HCEC 1CT (cell line): Measurements from ENCODE around the gene OPCML.

Experiments used
- DNase-seq: peaks from one replicate; pipeline ENCODE4 v3.0.0-alpha.2; 2017

The OPCML gene

GRCh38 chr11:133058501-133058900 lies 473.8 kb downstream of the OPCML start:
- DNase-seq = no peak

DNA sequence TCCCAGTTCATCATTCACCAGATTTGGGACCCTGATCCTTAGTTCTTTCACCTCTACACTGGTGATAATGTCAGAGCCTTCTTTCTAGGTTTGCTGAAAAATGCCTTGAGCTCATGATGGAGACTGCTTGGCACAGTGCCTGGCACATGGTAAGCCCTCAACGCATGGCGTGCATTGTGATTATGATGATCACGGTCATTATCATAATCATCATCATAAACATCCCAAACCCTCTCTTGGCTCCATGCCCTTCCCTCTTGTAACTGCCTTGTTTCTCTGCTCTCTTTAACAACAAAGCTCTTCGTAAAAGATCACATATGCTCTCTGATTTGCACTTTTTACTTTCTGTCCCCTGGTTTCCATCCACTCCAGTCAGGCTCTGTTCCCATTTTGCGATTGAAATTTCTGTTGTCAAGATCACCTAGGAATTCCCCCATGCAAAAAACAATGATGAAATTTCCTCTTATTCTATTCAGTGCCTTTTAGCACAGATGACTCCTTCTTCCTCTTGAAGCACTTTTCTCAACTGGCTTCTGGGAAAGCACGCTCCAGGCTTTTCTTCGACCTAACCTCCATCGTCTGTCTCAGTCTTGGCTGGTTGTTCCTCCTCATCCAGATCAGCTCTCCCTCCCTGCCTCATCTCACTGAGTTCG lies 479.1 kb downstream of the OPCML start:
- no peak for DNase-seq

- DNase-seq = no peak
Measured at GRCh38 chr11:133052537-133052936, 479.8 kb downstream of the OPCML start.

DNA sequence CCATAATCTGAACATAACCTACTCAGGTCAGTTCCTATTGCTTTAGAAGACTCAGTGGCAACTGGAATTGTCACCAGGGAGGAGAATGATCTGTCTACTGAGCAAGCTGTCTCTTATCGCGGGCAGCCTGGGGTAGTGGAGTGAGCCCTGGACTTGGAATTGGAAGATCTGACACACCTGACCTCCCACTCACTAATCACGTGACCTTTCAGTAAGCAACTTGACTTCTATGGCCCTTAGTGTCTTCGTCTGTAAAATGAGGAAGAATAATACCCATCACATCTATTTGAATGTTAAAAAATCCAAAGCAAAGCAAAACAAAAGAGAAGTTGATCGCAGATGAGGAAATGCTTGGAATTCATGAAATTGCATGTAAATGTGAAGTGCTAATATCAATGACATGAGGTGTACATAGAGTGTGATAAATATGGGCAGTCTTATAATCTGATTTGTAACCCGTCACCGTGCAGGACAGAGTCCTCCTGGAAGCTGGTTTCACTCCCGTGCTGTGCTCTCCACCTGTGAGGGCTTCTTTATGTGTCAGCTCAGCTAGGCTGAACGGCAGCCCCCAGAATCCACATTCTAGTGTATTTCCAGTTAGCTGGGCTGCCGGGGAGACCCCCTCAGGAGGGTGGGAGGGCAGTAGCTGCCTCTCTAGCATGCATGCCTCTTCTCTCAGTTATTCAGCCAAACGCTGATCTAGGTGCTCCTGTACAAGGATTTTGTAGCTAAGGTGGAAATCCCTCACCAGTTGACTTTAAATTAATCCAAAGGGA lies 482.9 kb downstream of the OPCML start:
- DNase-seq = no peak

DNA sequence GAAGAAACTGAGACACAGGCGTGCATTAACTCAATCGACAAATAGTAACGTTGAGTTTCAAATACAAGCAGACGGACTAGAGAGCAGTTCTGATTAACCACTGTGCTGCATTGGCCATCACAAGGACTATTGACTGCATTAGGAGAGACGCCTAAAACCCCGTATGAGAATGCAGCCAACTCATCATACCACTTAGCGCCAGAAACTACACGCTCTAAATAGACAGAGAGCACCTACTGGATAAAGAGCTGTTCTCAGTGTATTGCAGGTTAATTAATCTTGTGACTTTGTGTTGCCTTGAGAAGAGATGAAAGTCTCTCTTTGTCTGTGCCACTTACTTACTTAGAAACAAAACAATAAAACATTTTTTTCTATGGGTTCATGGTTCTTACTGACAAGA lies 484.0 kb downstream of the OPCML start:
- no peak for DNase-seq

GRCh38 chr11:133047771-133048115 lies 484.6 kb downstream of the OPCML start:
- DNase-seq = no peak

DNA sequence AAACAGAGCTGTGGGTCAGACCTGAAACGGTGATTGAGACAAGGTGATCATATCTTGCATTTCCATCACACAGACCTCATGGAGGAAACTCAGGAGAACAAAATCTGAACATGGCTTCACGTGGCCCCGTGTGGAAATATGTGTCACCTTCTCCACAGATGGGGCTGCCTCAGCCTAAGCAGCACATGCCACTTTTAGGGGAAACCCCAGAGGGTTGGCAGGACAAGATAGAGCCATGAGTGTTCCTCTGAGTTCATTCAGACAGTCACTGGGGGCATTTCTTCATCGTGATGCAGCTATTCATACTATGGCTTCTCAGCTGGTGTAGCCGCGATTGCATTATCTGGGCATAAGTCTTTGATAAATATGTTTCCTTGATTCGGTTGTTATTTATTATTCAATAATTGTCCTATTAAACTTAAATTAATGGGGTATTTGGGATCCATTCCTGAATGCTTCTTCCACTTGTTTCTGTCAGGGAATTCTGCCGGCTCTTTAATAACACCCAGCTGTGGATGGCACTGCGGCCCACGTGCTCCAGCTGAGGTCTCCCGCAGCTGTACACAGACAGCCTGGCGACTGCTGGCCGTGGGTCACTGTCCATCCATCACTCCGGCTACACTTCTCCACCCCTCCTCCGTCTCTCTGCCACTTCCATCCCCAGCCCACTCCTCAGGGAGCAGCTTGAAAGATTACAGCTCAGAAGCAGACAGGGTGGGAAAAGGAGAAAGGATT lies 485.1 kb downstream of the OPCML start:
- DNase-seq = no peak

DNA sequence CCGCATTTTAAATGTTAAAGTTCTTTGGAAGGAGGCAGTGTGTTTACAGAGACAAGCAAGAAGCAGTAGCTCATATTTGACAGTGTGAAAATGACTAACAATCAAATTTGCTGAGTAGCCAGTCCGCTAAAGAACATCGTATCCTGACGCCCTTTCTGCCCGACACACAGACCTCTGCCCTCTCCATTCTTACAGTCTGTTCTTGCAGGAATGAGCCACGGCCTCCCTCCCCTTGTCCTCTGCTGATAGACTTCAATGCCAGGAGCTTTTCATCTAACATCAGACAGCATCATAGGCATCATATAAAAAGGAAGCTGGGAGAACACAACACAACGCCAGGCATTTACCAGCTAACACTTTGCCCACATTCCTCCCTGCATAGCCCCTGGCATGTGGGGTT lies 486.0 kb downstream of the OPCML start:
- no peak for DNase-seq

- DNase-seq = no peak
Measured at GRCh38 chr11:133041928-133042882, 490.1 kb downstream of the OPCML start.

DNA sequence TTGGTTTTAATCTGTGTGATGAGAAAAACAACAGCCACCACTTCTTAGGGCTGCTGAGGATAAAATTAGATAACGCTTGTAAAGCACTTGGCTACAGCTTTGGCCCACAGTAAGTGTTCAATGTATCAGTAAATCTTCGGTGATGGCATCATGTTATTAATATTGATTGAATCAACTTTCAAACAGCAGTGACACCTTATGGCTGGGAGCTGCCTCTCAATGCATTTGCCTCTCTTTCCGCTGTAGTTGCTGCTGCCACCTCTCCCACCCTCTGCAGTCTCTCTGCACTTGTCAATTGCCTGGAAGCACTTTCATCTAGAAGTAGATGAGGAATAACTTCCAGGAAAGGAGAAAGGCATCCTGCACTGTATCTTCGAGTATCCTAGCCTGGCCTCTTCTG lies 491.1 kb downstream of the OPCML start:
- DNase-seq = no peak

- no peak for DNase-seq
Measured at GRCh38 chr11:133040289-133040900, 491.9 kb downstream of the OPCML start.

- no peak for DNase-seq
Measured at GRCh38 chr11:133038850-133039249, 493.5 kb downstream of the OPCML start.

DNA sequence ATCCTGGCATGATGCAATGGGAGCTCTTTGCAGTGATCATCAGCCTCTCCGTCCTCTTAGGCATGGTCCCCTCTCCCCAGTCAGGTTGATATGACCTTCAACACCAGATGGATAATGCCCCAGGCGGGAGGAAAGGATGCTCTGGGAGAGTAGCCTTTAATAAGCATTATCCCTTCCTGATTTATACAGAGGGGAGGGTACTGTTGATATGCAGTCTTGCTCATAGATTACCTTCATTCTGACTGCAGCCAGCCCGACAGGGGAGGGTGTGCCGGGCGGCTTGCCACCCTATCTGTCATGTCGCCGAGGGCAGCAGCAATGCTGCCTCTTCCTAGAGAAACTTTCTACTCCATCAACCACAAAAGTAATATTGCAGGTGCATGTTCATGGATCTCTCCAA lies 497.4 kb downstream of the OPCML start:
- DNase-seq = no peak

GRCh38 chr11:133029107-133029506 lies 503.2 kb downstream of the OPCML start:
- DNase-seq = no peak

GRCh38 chr11:133026952-133027351 lies 505.3 kb downstream of the OPCML start:
- DNase-seq = no peak

GRCh38 chr11:133024301-133024700 lies 508.0 kb downstream of the OPCML start:
- no peak for DNase-seq

DNA sequence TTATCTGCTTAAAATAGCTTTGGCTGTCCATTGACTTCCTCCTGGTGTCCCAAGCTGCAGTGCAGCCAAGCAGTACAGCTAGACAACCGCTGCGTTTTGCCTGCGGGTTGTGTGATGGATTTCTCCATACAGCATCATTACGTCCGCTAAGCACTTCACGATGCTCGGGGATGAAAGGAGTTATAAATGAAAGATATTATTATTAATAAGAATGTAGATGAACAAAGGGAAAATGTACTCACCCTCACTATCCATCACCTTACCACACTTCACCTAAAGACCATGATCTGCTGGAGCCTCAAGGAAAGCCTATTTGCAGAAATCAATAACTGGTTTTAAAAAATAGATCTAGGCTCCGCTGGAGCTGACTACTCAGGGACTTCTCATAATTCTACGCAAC lies 509.1 kb downstream of the OPCML start:
- DNase-seq = no peak

DNA sequence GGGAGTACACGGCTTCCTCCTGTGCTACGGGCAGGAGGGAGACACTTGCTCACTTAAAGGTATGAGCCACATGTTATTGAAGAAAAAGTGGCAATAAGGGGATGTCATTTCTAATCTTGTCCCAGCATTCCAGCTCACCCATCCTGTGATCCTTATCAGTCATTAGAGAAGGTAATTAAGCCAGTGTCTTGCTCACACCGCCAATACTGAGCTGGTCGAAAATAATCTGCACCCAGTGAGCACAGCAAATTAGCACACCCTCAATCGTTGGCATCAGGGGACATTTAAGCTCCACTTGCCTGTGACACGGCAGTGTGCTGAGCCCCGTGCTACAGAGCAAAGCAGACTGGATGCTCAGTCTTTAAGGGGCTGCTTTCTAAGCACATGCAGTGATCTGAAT lies 510.7 kb downstream of the OPCML start:
- no peak for DNase-seq

DNA sequence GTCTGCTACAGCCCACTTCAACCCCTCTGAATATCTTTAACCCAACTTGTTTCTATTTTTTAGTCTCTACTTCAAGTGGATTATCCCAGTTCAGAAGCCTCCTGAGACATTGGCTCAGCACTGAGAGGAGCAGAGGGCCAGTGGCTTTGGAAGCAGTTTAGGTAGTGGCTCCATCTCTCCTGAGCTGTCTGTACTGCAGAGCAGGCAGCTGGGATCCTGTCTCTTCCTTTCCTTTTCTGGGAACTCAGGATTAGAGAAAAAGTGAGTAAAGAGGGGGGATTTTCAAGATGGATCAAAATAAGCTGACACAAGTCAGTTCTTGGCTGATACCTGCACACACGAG lies 512.0 kb downstream of the OPCML start:
- DNase-seq = no peak

GRCh38 chr11:133019545-133020371 lies 512.5 kb downstream of the OPCML start:
- no peak for DNase-seq

DNA sequence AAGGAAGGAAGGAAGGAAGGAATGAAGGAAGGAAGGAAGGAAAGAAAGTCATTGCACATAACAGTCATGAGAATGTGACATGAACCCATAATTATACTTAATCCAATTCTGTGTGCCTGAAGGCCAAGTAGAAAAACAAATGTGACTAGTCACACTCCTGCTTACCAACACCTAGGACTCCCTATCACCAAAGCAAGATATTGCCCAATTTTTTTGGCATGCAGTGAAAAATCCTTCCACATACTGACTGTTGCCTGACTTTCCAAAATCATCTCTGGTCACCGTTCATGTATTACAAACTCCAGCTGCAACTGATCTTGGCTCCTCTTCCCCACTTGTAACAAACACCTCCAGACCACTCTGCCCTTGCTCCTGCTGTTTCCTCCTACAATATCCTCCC lies 516.8 kb downstream of the OPCML start:
- no peak for DNase-seq

- no peak for DNase-seq
Measured at GRCh38 chr11:133014337-133014736, 518.0 kb downstream of the OPCML start.
